Spleen (tissue), 13 donors: ENCODE results near the gene ZBED5. TPM values are rescaled to one million over a fixed set of nuclear protein-coding genes. Genes with fewer than 3 reads are reported as not detected.

Experiments
- DNase-seq: peaks from one replicate; pipeline ENCODE4 v3.0.0-alpha.2; 2020
- H3K27ac ChIP-seq, 8 donors: fragments of 200-600 bp; sonication (generic) in 7 of 8; 1 replicate in 4 of 8; 2 replicates in 4 of 8; pipeline versions ENCODE4 v1.5.0 to v1.8.0; 2016 to 2021; ENCODE audit warnings: inconsistent platforms in 4 of 8, mild to moderate bottlenecking in 4 of 8, moderate library complexity in 1 of 8
- H3K27me3 ChIP-seq, 7 donors: fragments of 200-600 bp; sonication (generic) in 6 of 7; replicated peaks in 1 of 7; 1 replicate in 4 of 7; 2 replicates in 3 of 7; pipeline versions ENCODE4 v1.5.0 to v1.8.0; 2016 to 2021; ENCODE audit warnings: inconsistent platforms in 3 of 7, mild to moderate bottlenecking in 1 of 7
- H3K36me3 ChIP-seq, 6 donors: fragments of 200-600 bp; sonication (generic) in 5 of 6; 1 replicate in 4 of 6; 2 replicates in 2 of 6; pipeline versions ENCODE4 v1.5.0 to v1.8.0; 2016 to 2021; ENCODE audit warnings: inconsistent platforms in 2 of 6
- H3K4me1 ChIP-seq, 6 donors: fragments of 200-600 bp; sonication (generic) in 5 of 6; 1 replicate in 3 of 6; 2 replicates in 3 of 6; pipeline versions ENCODE4 v1.5.0 to v1.8.0; 2016 to 2021; ENCODE audit warnings: inconsistent platforms in 3 of 6
- H3K4me3 ChIP-seq, 8 donors: fragments of 200-600 bp; sonication (generic) in 7 of 8; 1 replicate in 4 of 8; 2 replicates in 4 of 8; pipeline versions ENCODE4 v1.5.0 to v1.8.0; 2016 to 2021; ENCODE audit warnings: inconsistent platforms in 4 of 8, mild to moderate bottlenecking in 4 of 8, moderate library complexity in 2 of 8
- H3K9me3 ChIP-seq, 8 donors: fragments of 200-600 bp; sonication (generic) in 7 of 8; 1 replicate in 4 of 8; 2 replicates in 4 of 8; pipeline versions ENCODE4 v1.5.0 to v1.8.0; 2016 to 2021; ENCODE audit warnings: inconsistent platforms in 4 of 8
- CTCF ChIP-seq, 11 experiments: fragments of 200-600 bp in 7 of 11; fragments of 450-650 bp in 4 of 11; sonication (generic) in 4 of 11; IDR thresholded peaks in 8 of 11; conservative IDR thresholded peaks in 3 of 11; 1 replicate in 7 of 11; 2 replicates in 4 of 11; pipeline versions ENCODE4 v1.4.0 to v1.8.0; 2016 to 2021; ENCODE audit warnings: antibody characterized with exemption in 11 of 11, inconsistent platforms in 4 of 11, mild to moderate bottlenecking in 1 of 11
- POLR2A ChIP-seq, 3 donors: fragments of 450-650 bp; IDR thresholded peaks; one replicate each; pipeline ENCODE4 v1.5.1; 2017; ENCODE audit warnings: antibody characterized with exemption in 3 of 3, mild to moderate bottlenecking in 1 of 3
- POLR2AphosphoS5 ChIP-seq, 3 donors: sonication (generic); formaldehyde crosslinking; IDR thresholded peaks; one replicate each; pipeline ENCODE4 v1.5.1; 2017; ENCODE audit warnings: antibody characterized with exemption in 3 of 3
- WGBS, 5 donors: extraction: QIAGEN DNeasy Blood & Tissue Kit in 3 of 5; methylation state at CpG; one replicate each; pipeline versions ENCODE4 v1.1.5 to v1.1.7; 2013 to 2018; 5-methylcytosine and 5-hydroxymethylcytosine counted together
- intact Hi-C: fragments of 100-400 bp; cut with DNase I; formaldehyde crosslinking; loops from one replicate; pipeline ENCODE4 v1.15.0; 2023; ENCODE audit warnings: low total_unique reads
- long read RNA-seq, 2 donors: transcript quantifications; one replicate each; lab custom pipeline, GENCODE V29; 2026
- polyA plus RNA-seq, 3 donors: library from polyadenylated mRNA; stranded (reverse); fragments of 200-250 nt; gene quantifications; one replicate each; pipeline ENCODE4 v1.2.1, GENCODE V29; 2013
- total RNA-seq, 7 donors: library from RNA; depleted of rRNA in 3 of 7; stranded (reverse); fragments of >200 nt in 3 of 7; fragmentation: NEBNext Ultra II Directional in 4 of 7; extraction: Animal tissue kit (Norgen Biotek cat#: 25700) in 4 of 7; gene quantifications; one replicate each; pipeline versions ENCODE4 v1.1.0 to v1.2.1, GENCODE V29; 2016 to 2021
- donor health status: healthy with polysubstance abuse.
- donor health status: DM: no; HTN: no; CAD: no; lungs with moderate emphysema.
- donor health status: DM: no; HTN: no; CAD: no.
- donor health status: Bipolar disorder and iron deficiency.
- donor health status: healthy.
- donor health status: DM: no; HTN: no; CAD: no.
- donor health status: DM: yes; HTN: yes; CAD: no.

ZBED5 gene
- total RNA-seq (10 to 100 TPM; 54.8 to 83.8 (median 66.9) TPM), polyA plus RNA-seq (10 to 100 TPM; 43.5 to 70.1 (median 46.7) TPM)
- long read RNA-seq, donor 1, transcript ZBED5-201 (3 exons, 2,512 nt), result major isoform, 5 of 10 reads
- long read RNA-seq, donor 1, partial matches to known transcripts, result 0 of 10 reads
- long read RNA-seq, donor 1, other reads (novel, unspliced or antisense), result 0 of 10 reads
- long read RNA-seq, donor 2, transcript ZBED5-201 (3 exons, 2,512 nt), result major isoform, 7 of 11 reads
- long read RNA-seq, donor 2, partial matches to known transcripts, result 0 of 11 reads
- long read RNA-seq, donor 2, other reads (novel, unspliced or antisense), result 0 of 11 reads

GRCh38 chr11:10857709-10858438, at the start of gene ZBED5:
ZBED5 (minus strand) TSS chr11:10858053; CDS start chr11:10854945, 3,108 bp downstream.
- Histone ChIP-seq H3K9me3 (no peaks in the 10 kb centered on the region), H3K36me3 (peaks cover 3 to 33% (median 24%) of the 10 kb centered on the region in 6 donors), H3K27me3 (no peaks in the 10 kb centered on the region), H3K27ac (peak within 1 kb of the TSS; percentile 90 to 99 (median 98)), H3K4me3 (peak within 1 kb of the TSS; percentile 61 to 95 (median 84)), H3K4me1 (peaks cover 22 to 79% (median 42%) of the 10 kb centered on the region in 6 donors)
- intact Hi-C loops, result no loop called here
- peak; percentile 99 for DNase-seq
- TF ChIP-seq POLR2A (IDR thresholded peaks at IDR 0.05) (peak; percentile 69 to 98 (median 91)), POLR2AphosphoS5 (IDR thresholded peaks at IDR 0.05) (peak; percentile 99 to 100 (median 100)), CTCF (IDR thresholded peaks at IDR 0.05 in 8 of 11, conservative IDR thresholded peaks at IDR 0.05 in 3 of 11) (peak in 6 of 11 experiments; percentile 4 to 46 (median 21))
- WGBS, 5 donors, result 0 to 1% (median 0%) methylated on average over 35 to 59 of the region's 59 CpGs

- no peak overlapping the region for H3K4me3 ChIP-seq
- H3K27ac ChIP-seq, result peak overlapping the region in 2 of 8 donors; percentile 25 to 28
- 33 to 61% (median 53%) methylated on average over 2 of the region's 2 CpGs for WGBS, 5 donors
- H3K27me3 ChIP-seq, result no peaks in the 10 kb centered on the region
- no peaks in the 10 kb centered on the region for H3K9me3 ChIP-seq
- intact Hi-C loops, result no loop called here
- H3K36me3 ChIP-seq, result no peaks in the 10 kb centered on the region
- no peak for DNase-seq
- TF ChIP-seq CTCF (IDR thresholded peaks at IDR 0.05 in 8 of 11, conservative IDR thresholded peaks at IDR 0.05 in 3 of 11), result peak in 1 of 11 experiments; percentile 16
- TF ChIP-seq POLR2AphosphoS5 (IDR thresholded peaks at IDR 0.05), result peak in 1 of 3 donors; percentile 25
- TF ChIP-seq POLR2A (IDR thresholded peaks at IDR 0.05), result no peak
- H3K4me1 ChIP-seq, result peaks cover 0 to 10% (median 0%) of the 10 kb centered on the region in 6 donors
Measured at GRCh38 chr11:10906521-10906920, 48.7 kb upstream of the ZBED5 start.

GRCh38 chr11:10902301-10903063, 44.6 kb upstream of the ZBED5 start:
- H3K36me3 ChIP-seq, result no peaks in the 10 kb centered on the region
- intact Hi-C loops, result no loop called here
- TF ChIP-seq CTCF (IDR thresholded peaks at IDR 0.05 in 8 of 11, conservative IDR thresholded peaks at IDR 0.05 in 3 of 11) (no peak), POLR2AphosphoS5 (IDR thresholded peaks at IDR 0.05) (no peak), POLR2A (IDR thresholded peaks at IDR 0.05) (no peak)
- no peak overlapping the region for H3K4me3 ChIP-seq
- H3K4me1 ChIP-seq, result peaks cover 0 to 37% (median 2%) of the 10 kb centered on the region in 6 donors
- DNase-seq, result no peak
- H3K27me3 ChIP-seq, result no peaks in the 10 kb centered on the region
- H3K9me3 ChIP-seq, result no peaks in the 10 kb centered on the region
- H3K27ac ChIP-seq, result peak overlapping the region in 3 of 8 donors; percentile 25 to 26 (median 26)
- WGBS, 5 donors, result 63 to 81% (median 74%) methylated on average over 9 of the region's 9 CpGs
